GM21576 (cell line): Measurements from ENCODE around the gene SYCE3.
"Not testable (repeated sequence)": the region's sequence is repeated elsewhere in the genome, so short reads cannot be mapped to it uniquely, and the experiment has no call there.

Source experiments
- ATAC-seq: cut with Tn5 transposase; IDR thresholded peaks from one replicate; pipeline ENCODE4 v1.9.1; 2021; ENCODE audit warnings: mild to moderate bottlenecking, moderate library complexity; ENCODE audit not compliant: unreplicated experiment

SYCE3 gene

DNA sequence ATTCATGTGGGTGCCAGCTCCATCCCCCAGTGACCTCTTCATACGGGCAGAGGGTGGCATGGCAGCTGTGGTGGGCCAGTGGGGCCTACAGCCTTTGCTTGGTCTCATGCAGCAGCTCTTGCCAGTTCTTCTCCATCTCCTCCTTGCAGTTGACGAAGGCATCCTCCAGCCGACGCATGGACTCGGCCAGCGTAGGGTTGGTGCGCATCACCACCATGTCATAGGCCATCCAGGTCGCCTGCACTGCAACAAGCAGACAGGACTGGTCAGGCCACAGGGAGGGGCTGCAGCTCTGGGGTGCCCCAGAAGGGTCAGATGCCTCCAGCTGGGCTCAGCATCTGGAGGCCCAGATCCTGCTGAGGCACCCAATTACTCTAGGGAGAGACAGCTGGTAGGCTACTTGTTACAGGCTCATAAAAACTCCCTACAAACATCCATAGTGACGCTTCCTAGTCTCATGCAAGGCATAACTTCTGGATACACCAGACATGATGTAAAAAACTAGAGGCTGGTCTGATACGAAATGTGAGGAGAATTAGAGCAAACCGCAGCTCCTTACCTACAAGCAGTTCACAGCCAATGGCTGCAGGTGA, 11.5 kb downstream of the SYCE3 start:
- ATAC-seq, result no peak

DNA sequence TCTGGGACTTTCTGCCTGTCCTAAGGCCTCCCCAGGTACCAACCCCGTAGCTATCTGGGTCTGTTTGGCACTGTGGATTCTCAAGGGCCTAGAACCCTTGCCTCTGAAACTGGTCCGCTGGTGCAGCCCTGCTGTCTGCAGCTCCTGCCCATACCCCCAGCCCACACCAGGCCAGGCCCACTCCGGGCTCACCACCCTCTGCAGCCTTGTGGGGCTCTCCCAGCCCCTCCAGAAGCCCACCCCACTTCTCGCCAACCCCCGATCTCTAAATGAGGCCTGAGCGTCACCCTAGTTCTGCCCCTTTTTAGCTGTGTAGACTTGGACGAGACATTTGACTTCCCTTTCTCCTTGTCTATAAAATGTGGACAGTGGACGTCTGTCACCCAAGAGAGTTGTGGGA, 12.3 kb downstream of the SYCE3 start:
- no peak for ATAC-seq

DNA sequence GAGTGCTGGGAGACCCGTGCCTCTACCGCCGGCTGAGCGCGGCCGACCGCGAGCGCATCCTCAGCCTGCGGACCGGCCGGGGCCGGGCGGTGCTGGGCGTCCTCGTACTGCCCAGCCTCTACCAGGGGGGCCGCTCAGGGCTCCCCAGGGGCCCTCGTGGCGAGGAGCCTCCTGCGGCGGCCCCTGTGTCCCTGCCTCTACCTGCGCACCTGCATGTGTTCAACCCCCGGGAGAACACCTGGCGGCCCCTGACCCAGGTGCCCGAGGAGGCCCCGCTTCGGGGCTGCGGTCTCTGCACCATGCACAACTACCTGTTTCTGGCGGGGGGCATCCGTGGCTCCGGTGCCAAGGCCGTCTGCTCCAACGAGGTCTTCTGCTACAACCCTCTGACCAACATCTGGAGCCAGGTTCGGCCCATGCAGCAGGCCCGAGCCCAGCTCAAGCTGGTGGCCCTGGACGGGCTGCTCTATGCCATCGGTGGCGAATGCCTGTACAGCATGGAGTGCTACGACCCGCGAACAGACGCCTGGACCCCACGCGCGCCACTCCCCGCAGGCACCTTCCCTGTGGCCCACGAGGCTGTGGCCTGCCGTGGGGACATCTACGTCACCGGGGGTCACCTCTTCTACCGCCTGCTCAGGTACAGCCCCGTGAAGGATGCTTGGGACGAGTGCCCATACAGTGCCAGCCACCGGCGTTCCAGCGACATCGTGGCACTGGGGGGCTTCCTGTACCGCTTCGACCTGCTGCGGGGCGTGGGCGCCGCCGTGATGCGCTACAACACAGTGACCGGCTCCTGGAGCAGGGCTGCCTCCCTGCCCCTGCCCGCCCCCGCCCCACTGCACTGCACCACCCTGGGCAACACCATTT, 13.6 kb downstream of the SYCE3 start:
- ATAC-seq, result no peak

DNA sequence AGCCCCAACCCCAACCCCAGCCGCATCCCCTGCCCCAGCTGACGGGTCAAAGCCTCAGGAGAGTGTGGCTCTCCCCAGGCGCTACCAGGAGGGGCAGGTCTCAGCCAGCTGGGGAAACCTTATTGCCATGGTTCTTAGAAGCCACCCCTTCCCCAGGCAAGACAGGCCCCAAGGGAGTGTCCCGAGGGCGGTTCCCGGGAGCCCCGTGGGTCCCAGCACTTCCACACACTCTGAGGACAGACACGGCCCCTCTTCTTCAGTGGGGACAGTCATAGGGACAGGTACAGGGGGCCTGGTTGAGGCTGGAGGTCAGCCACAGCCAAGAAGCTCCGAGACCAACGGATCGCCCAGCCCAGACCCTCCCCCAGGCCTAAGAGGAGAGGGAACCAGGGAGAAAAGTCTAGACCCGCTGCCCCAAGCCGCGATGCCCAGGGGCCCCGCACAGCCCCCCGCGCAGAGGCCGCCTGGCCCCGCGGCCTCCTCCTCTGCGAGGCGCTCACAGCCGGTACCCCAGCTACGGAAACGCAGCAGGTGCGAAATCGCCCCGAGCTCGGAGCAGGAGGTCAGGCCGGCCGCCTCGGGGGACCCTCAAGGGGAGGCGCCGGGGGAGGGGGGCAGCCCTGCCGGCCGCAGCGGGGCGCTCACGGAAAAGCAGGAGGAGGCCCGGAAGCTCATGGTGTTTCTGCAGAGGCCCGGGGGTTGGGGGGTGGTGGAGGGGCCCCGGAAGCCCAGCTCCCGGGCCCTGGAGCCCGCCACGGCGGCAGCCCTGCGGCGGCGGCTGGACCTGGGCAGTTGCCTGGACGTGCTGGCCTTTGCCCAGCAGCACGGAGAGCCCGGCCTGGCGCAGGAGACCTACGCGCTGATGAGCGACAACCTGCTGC, 14.4 kb downstream of the SYCE3 start:
- no peak for ATAC-seq

DNA sequence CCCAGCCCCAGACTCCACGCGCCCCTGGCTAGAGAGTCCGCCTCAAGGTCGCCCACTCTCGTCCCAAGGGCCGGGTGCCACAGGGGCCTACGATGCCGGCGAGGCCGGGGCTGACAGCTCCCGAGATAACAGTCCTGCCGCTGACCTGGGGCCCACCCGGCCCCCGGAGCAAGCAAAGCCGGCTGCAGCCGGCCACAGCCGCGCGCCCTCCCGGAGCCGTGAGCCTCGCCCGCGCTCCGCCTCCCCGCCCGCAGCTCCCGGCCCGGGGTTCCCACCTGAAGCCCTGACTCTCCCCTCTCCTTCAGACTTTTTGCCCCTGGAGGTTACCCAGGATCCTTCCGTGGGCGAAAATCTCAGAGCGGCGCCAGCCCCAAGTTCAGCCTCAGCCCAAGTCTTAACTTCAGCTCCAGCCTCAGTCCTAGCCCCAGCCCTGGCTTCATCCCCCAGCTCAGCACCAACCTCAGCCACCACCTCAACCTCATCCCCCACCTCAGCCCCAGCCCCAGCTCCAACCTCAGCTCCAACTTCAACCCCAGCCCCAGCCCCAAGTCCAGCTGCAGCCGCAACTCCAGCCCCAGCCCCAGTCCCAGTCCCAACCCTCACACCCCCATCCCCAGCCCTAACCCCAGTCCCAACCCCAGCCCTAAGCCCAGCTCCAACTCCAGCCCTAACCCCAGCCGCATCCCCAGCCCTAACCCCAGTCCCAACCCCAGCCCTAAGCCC, 15.3 kb downstream of the SYCE3 start:
- no peak for ATAC-seq

DNA sequence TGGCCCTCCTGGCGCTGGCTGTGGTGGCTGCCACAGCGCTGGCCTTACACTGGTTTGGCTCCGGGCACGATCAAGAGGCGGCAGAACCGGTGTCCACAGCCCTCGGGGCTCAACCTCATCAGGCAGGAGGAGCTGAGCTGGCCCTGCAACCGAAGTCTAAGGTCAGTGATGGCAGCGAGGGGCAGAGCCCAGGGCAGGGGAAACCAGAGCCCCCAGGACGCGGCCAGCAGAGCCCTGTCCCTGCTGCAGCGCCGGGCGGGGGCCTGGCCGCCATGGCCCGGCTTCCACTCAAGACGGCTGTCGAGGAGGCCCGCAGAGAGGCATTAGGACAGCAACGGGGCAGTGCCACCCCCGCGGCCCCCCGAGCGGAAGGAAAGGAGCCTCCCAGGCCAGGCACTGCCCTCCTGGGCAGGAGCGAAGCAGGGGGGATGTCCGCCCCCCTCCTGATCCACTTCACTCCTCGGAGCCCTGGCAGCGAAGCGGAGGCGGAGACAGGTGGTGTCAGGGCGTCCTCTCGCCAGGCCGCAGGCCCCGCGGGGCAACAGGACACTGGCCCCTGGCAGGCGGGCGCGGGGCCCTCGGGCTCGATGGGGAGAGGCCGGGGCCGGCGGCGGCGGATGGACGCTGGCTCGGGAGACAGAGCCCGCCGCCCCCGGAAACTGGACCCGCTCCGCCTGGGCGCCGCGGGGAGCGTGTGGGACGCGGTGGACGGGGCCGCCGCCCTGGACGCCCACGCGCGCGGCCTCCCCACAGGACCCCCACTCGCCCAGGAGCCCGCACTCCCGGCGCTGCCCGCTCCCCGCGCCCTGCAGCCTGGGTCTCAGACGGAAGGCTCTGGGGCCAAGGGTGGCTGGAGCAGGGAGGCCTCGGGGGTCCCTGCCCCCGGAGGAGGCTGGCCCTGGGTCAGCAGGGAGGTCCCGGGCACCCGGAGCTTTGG, 16.1 kb downstream of the SYCE3 start:
- ATAC-seq, result no peak

DNA sequence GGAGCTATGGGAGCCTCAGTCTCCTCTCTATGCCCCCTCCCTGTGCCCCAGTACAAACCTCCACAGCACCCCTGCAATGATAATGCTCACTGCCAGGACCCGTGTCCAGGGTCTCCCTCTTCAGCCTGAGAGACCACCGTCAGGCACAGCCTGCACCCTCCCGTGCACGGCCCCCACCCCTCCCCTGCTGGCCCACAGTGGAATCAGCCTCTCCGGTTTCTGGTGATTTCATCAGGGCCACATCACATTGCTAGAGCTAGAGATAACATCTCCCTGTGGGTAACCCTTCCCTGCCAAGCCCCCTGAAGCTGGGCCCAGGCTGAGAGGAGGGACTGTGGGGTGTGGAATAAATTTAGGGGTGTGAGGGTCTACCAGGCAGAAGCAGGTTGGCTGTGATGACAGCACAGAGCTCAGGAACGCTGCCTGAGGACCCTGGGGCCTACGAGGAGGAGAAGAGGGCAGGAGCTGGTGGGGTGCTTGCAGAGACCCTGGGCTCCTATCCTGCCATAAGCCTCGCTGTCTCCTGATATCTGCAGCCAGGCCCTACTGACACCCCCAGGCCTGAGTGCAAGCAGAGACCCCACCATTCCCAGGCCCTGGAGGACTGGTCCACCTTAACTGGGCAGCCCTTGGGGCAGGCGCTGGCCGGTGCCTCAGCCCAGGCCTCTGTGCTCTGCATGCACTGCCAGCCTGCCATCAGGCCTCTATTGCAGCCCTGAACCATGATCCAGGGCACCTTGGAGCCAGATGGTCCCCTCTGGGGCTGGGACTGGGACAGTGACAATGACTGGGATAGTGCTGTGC, 17.0 kb downstream of the SYCE3 start, which contains the start of gene KLHDC7B:
TSS of gene KLHDC7B (plus strand) at position 378 of the 804 bp plus-strand sequence. CDS start at position 723, 345 bp downstream.
- no peak for ATAC-seq

DNA sequence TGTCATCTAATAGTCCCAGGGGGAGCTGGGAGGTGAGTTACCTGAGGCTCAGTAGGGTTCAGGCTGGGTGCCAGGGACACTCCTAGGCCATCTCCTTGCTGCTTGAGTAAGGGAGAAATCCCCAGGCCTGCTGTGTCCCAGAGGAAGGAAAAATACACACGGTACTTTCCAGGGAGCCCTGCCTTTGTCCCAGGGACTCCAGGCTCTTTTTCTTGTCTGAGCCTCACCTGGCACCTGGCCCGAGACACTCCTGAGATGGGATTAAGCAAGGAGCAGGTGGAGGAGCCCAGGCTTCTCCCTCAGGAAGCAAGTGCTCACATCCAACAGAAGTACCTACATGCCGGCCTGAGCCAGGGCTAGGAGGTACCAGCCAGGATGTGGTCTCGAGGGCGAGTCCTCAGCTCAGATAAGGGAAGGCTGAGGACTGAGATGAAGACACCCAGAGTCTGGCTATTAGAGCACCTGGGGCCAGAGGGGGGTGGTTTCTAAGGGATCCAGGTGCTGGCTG, 17.9 kb downstream of the SYCE3 start:
- ATAC-seq, result no peak

DNA sequence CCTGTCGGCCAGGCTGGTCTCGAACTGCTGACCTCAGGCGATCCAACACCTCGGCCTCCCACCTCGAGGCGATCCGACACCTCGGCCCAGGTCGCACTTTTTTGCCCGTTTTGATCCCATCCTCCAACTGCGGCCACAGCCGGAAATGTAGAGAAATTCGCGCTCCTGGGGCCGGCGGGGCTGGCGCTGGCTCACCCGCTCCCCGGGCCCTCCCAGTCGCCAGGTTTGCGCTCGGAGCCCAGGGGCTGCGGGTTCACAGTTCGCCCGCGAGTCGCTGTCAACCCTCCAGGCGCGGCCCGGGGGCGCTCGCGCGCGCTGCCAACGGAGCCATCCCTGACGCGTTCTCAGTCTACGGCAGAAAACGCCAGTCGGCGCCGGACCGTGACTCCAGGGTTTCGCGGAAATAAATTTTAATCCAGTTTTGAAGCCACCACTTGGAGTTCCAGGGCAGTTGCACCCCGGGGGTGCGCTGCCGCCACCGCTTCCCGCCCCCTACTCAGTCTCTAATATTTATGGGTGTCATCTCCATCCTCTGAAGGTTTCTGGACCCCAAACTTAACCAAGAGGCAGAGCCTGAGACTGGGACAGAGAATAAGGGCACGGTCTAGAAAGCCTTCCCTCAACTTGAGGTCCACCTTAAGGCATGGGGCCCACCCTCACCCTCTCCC, 18.5 kb downstream of the SYCE3 start:
- no peak for ATAC-seq

DNA sequence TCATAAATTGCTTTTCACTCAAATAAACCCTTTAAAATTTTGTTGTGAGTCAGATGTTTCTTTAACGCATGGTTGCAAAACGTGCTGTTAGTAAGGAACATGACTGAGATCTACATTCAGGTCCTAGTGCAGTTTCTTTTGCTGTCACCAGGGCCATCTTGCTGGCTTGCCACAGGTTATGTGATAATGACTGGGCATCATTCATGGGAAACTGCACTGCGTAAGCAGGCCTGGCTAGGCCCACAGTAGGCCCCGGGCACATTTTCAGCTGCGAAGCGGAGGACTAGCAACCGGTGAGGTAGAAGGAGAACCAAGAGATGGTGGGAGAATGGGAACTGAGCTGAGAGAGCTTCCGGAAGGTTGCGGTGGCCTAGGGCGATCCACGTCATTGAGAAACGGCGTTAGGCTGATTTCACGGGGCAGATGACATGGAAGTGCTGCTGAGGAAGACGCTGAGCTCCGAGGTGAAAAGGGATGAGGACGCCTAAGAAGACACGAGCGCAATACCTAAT, 20.2 kb downstream of the SYCE3 start:
- no peak for ATAC-seq

DNA sequence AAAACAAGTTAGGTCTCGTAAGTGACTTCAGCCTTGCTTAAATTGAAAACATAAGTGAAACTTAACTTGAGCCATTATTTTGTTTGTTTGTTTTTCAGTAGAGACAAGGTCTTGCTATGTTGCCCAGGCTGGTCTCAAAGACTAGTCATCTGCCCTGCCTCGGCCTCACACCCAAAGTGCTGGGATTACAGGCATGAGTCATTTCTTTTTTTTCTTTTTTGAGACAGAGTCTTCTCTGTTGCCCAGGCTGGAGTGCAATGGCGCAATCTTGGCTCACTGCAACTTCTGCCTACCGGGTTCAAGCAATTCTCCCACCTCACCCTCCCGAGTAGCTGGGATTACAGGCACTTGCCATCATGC, 21.1 kb downstream of the SYCE3 start:
- not testable (repeated sequence) for ATAC-seq

DNA sequence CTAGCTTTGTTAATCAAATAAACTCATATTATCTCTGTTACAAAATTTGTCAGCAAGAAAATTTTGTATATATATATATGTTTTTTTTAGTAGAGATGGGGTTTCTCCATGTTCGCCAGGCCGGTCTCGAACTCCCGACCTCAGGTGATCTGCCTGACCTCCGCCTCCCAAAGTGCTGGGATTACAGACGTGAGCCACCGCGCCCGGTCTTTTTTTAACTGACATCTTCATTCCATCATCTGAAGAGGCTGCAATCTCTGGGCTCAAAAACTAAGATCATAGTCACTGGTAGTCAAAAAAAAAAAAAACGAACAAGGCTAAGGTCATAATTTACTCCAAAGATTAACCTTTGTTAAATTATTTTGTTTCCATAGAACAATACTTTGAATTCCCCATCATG, 22.3 kb downstream of the SYCE3 start:
- ATAC-seq, result no peak

DNA sequence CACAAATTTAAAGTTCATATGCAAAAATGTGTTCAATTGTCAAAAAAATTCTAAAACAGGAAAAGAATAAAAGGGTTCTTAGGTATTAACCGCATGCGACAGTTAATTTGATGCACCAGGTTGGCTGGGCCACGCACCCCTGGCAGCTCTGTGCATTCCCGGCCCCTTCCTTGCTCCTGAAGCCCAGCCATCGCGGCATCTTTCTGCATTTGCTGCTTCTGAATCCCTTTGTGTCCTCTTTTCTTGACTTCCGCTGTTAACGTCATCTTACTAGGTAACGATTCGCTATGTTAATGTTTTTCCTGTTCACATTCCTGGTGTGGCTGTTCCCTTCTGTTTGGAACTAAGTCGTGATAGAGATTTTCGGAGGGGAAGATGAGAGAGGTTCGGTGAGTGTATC, 25.0 kb downstream of the SYCE3 start:
- no peak for ATAC-seq

DNA sequence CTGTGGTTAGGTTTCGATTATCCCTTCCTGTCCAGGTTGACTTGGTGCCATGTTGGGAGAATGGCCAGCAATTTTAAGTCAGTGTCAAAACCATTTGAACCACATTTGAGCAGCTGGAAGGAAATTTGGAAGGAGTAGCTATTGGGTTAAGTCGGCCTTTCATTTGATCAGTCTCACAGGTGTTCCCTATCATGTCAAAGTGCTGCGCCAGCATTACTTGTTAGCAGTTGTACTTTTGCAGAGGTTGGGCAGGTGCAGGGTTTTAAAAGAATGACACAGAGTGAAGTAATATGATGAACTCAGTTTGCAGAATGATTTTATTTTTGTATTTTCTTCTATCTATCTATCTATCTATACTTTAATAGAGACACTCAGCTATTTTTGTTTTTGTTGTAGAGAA, 26.5 kb downstream of the SYCE3 start:
- no peak for ATAC-seq

DNA sequence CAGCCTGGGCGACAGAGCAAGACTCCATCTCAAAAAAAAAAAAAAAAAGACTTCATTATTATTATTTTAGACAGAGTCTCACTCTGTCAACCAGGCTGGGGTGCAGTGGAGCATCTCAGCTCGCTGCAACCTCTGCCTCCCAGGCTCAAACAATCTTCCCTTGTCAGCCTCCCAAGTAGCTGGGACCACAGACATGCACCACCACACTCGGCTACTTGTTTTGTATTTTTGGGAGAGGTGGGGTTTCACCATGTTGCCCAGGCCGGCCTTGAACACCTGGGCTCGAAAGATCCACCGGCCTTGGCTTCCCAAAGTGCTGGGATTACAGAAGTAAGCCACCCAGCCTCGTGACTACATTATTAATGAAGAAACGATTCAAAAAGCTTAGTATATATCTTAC, 27.6 kb downstream of the SYCE3 start:
- ATAC-seq, result no peak

DNA sequence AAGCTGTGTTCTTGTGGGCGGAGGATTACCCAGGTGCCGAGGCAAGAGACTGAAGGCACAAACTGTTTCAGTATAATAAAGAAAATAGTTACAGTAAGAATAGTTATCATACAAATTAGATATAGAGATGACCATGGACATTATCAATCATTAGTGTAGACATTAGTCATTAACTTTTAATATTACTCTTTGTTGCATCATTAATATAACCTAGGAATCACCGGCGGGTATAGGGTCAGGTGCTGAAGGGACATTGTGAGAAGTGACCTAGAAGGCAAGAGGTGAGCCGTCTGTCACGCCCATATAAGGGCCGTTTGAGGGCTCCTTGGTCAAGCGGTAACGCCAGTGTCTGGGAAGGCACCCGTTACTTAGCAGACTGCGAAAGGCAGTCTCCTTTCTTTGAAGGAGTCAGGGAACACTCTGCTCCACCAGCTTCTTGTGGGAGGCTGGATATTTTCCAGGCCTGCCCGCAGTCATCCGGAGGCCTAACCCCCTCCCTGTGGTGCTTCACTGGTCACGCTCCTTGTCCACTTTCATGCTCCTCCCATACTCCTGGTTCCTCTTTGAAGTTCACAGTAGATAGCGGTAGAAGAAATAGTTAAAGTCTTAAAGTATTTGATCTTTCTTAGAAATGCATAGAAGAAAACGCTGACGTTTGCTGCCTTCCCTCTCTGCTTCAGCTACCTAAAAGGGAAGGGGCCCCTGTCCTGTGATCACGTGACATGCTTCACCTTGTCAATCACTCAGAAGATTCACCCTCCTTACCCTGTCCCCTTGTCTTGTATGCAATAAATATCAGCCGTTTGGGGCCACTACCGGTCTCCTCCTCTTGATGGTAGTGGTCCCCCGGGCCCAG, 28.6 kb downstream of the SYCE3 start:
- not testable (repeated sequence) for ATAC-seq
